SH-SY5Y (cell line): ENCODE data around the gene ACP1.

Experiments used
- GATA2 ChIP-seq: IDR thresholded peaks from 2 replicates; pipeline ENCODE4 v1.6.1; 2011; ENCODE audit warnings: mild to moderate bottlenecking, low read depth, low read length
- GATA3 ChIP-seq: IDR thresholded peaks from 2 replicates; pipeline ENCODE4 v1.6.1; 2011; ENCODE audit warnings: low read depth, mild to moderate bottlenecking, low read length, moderate library complexity

The ACP1 gene

GRCh38 chr2:264493-265468 lies at the start of gene ACP1:
Gene ACP1, plus strand, starts transcription at chr2:264947. Its CDS starts 18 bp downstream, at chr2:264965.
- TF ChIP-seq GATA2 (no peak), GATA3 (no peak)

- no peak for TF ChIP-seq GATA2
- TF ChIP-seq GATA3: no peak
These were observed 48.7 kb upstream of the ACP1 start for GRCh38 chr2:216068-216467.

- TF ChIP-seq GATA3: no peak
These were observed 41.3 kb upstream of the ACP1 start for GRCh38 chr2:223451-223850.

- no peak for TF ChIP-seq GATA3
- no peak for TF ChIP-seq GATA2
These were observed 40.6 kb upstream of the ACP1 start for GRCh38 chr2:223971-224760.

- TF ChIP-seq GATA3 (no peak), GATA2 (no peak)
These were observed 36.6 kb upstream of the ACP1 start for GRCh38 chr2:228115-228514.

- TF ChIP-seq GATA3: no peak
- no peak for TF ChIP-seq GATA2
These were observed 36.0 kb upstream of the ACP1 start for GRCh38 chr2:228518-229278.

GRCh38 chr2:231521-232185 lies 33.1 kb upstream of the ACP1 start:
- no peak for TF ChIP-seq GATA2
- no peak for TF ChIP-seq GATA3

- TF ChIP-seq GATA2: no peak
- TF ChIP-seq GATA3: no peak
These were observed 31.7 kb upstream of the ACP1 start for GRCh38 chr2:233030-233429.

- TF ChIP-seq GATA3 (no peak), GATA2 (no peak)
These were observed 30.3 kb upstream of the ACP1 start for GRCh38 chr2:234421-234820.

GRCh38 chr2:236993-237539 lies 27.7 kb upstream of the ACP1 start:
- TF ChIP-seq GATA3: no peak
- TF ChIP-seq GATA2: no peak

- TF ChIP-seq GATA2 (no peak), GATA3 (no peak)
These were observed 26.9 kb upstream of the ACP1 start for GRCh38 chr2:237878-238277.

- TF ChIP-seq GATA3: no peak
- TF ChIP-seq GATA2: no peak
These were observed 26.3 kb upstream of the ACP1 start for GRCh38 chr2:238431-238830.

GRCh38 chr2:238869-239268 lies 25.9 kb upstream of the ACP1 start:
- TF ChIP-seq GATA2 (no peak), GATA3 (no peak)
